ENCODE measurements around the gene KAZN.

Gene KAZN

DNA sequence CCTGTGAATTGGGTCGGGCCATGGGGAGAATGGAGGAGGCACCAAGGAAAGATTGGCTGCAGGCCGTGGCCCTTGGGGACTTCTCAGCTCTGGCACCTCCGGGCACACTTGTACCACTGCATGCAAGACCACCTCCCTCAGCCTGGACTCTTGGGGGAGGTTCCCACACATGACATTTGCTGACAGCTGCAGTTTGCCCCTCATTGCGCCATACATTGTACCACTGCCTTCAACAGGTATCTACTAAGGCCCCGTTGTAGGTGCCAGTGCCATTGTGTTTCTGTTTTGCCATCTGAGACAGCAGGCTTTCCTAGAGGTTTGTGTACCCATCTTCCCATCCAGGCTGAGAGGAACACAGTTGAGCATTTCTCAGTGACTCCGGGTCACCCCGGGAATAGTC lies 395.7 kb downstream of the KAZN start:
- Histone ChIP-seq H3K79me2 (ENCODE audit: control insufficient read depth, low read length) (no peaks in the 10 kb centered on the region), H3K27ac (ENCODE audit: low read depth, low read length) (no peak overlapping the region), H3K4me2 (ENCODE audit: low read length) (no peak overlapping the region), H3K27me3 (ENCODE audit: control insufficient read depth, low read length) (no peaks in the 10 kb centered on the region), H4K20me1 (ENCODE audit: control insufficient read depth, insufficient read depth, low read depth, low read length) (no peaks in the 10 kb centered on the region), H3K4me3 (ENCODE audit: low read length) (no peak overlapping the region), H3K9me2 (replicated peaks; ENCODE audit: control insufficient read depth, low read length) (no peaks in the 10 kb centered on the region), H3F3A (ENCODE audit: control insufficient read depth, insufficient read depth) (no peaks in the 10 kb centered on the region), H3K36me3 (ENCODE audit: control insufficient read depth, low read length) (no peaks in the 10 kb centered on the region), H3K9me3 (ENCODE audit: control insufficient read depth, insufficient read depth, low read length) (no peaks in the 10 kb centered on the region), H3K4me1 (ENCODE audit: control insufficient read depth, low read length) (no peaks in the 10 kb centered on the region)
- no peak for TF ChIP-seq EZH2phosphoT487 (IDR thresholded peaks at IDR 0.05; ENCODE audit: borderline replicate concordance, low read length)
- TF ChIP-seq, protein P1, sequence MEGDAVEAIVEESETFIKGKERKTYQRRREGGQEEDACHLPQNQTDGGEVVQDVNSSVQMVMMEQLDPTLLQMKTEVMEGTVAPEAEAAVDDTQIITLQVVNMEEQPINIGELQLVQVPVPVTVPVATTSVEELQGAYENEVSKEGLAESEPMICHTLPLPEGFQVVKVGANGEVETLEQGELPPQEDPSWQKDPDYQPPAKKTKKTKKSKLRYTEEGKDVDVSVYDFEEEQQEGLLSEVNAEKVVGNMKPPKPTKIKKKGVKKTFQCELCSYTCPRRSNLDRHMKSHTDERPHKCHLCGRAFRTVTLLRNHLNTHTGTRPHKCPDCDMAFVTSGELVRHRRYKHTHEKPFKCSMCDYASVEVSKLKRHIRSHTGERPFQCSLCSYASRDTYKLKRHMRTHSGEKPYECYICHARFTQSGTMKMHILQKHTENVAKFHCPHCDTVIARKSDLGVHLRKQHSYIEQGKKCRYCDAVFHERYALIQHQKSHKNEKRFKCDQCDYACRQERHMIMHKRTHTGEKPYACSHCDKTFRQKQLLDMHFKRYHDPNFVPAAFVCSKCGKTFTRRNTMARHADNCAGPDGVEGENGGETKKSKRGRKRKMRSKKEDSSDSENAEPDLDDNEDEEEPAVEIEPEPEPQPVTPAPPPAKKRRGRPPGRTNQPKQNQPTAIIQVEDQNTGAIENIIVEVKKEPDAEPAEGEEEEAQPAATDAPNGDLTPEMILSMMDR (IDR thresholded peaks at IDR 0.05; ENCODE audit: low read depth, low read length, poor library complexity, severe bottlenecking) = no peak

DNA sequence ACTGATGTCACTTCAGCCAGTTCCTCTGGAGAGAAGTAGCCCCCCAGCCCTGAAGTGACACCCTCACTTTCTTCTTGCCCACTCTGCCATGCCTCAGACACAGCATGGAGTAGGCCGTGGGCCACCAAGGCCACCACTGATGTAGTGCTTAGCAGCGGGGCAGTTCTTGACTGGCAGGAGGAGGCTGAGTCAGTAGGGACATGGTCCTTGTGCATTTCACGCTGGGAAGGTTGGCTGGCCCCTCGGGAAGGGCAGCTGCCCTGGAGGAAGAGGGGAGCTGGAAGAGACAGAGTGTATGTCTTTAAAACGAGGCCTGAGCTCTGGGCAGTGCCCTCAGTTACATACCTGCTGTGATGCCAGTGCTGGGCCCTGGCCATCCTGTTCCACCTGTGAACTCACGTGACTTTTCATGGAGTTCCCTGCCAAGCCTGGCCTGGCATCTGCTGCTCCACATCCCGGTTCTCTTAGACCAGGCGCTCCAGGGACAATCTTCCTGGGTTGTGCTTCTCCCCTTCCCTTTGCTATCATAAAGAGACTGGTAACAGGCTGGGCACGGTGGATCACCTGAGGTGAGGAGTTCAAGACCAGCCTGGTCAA lies 396.5 kb downstream of the KAZN start:
- Histone ChIP-seq H3K9me2 (replicated peaks; ENCODE audit: control insufficient read depth, low read length) (no peaks in the 10 kb centered on the region), H3K4me2 (ENCODE audit: low read length) (no peak overlapping the region), H3K4me1 (ENCODE audit: control insufficient read depth, low read length) (no peaks in the 10 kb centered on the region), H3K36me3 (ENCODE audit: control insufficient read depth, low read length) (no peaks in the 10 kb centered on the region), H3K9me3 (ENCODE audit: control insufficient read depth, insufficient read depth, low read length) (no peaks in the 10 kb centered on the region), H3K79me2 (ENCODE audit: control insufficient read depth, low read length) (no peaks in the 10 kb centered on the region), H3K4me3 (ENCODE audit: low read length) (no peak overlapping the region), H4K20me1 (ENCODE audit: control insufficient read depth, insufficient read depth, low read depth, low read length) (no peaks in the 10 kb centered on the region), H3K27ac (ENCODE audit: low read depth, low read length) (no peak overlapping the region), H3F3A (ENCODE audit: control insufficient read depth, insufficient read depth) (no peaks in the 10 kb centered on the region), H3K27me3 (ENCODE audit: control insufficient read depth, low read length) (no peaks in the 10 kb centered on the region)
- TF ChIP-seq EZH2phosphoT487 (IDR thresholded peaks at IDR 0.05; ENCODE audit: borderline replicate concordance, low read length) = no peak
- TF ChIP-seq, protein P1 (IDR thresholded peaks at IDR 0.05; ENCODE audit: low read depth, low read length, poor library complexity, severe bottlenecking) = no peak

DNA sequence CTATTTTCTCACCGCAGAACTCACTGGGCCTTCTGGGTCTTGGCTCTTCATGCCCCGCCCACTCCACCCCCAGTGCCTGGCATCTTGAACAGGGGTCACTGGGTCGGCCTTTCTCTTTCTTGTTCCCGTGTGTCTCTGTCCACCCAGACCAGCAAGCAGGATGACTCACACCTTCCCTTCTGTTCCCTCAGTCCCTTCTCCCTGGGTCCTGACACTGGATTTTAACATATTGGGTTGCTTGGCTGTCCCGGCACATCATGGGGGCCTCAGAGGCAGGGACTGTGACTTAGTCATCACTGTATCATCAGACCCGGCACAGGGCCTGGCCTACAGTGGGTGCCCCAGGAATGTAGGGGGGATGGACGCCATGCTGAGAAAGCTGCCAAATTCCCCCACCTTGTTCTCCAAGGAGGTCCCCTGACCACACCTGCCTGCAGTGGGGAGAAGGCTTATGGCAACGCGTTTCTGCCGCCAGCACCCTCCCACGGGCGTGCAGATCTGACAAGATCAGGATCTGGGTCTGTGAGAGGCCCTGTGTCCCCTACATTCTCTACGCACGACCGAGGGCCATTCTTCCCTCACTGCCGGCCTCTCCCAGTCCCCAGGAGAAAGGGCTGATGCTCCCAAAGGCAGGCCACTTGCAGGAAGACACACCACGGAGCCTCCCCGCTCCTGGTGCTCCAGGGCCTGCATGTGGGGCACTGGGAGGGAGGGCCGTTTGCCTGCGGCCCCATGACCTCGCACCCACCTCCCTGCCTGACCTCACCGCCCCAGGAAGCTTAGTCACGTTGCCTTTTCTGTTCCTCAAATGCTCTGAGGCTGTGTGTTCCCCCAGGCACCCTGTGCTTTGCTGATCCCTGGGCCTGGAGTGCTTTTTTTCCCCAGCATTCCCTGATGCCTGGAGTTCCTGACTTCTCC lies 397.9 kb downstream of the KAZN start:
- H3K9me2 ChIP-seq (replicated peaks; ENCODE audit: control insufficient read depth, low read length) = no peaks in the 10 kb centered on the region
- no peaks in the 10 kb centered on the region for H3K4me1 ChIP-seq (ENCODE audit: control insufficient read depth, low read length)
- H3K27me3 ChIP-seq (ENCODE audit: control insufficient read depth, low read length) = no peaks in the 10 kb centered on the region
- no peaks in the 10 kb centered on the region for H3K36me3 ChIP-seq (ENCODE audit: control insufficient read depth, low read length)
- H4K20me1 ChIP-seq (ENCODE audit: control insufficient read depth, insufficient read depth, low read depth, low read length) = no peaks in the 10 kb centered on the region
- H3K27ac ChIP-seq (ENCODE audit: low read depth, low read length) = no peak overlapping the region
- TF ChIP-seq EZH2phosphoT487 (IDR thresholded peaks at IDR 0.05; ENCODE audit: borderline replicate concordance, low read length) = no peak
- TF ChIP-seq, protein P1 (IDR thresholded peaks at IDR 0.05; ENCODE audit: low read depth, low read length, poor library complexity, severe bottlenecking) = no peak
- H3K9me3 ChIP-seq (ENCODE audit: control insufficient read depth, insufficient read depth, low read length) = no peaks in the 10 kb centered on the region
- no peak overlapping the region for H3K4me2 ChIP-seq (ENCODE audit: low read length)
- no peak overlapping the region for H3K4me3 ChIP-seq (ENCODE audit: low read length)
- no peaks in the 10 kb centered on the region for H3F3A ChIP-seq (ENCODE audit: control insufficient read depth, insufficient read depth)
- H3K79me2 ChIP-seq (ENCODE audit: control insufficient read depth, low read length) = no peaks in the 10 kb centered on the region
